GM12878 (cell line): ENCODE data around the gene HYDIN. TPM values are rescaled to one million over a fixed set of nuclear protein-coding genes. Genes with fewer than 3 reads are reported as not detected.

Source experiments
- ATAC-seq: fragments of 200-7000 bp; cut with Tn5 transposase; 3 replicates; pipeline ENCODE4 v1.9.1; 2020; ENCODE audit warnings: mild to moderate bottlenecking, moderate library complexity
- BruUV-seq: library from RNA; stranded (reverse); fragments of 400-500 nt; replicated peaks from 2 replicates; lab custom pipeline; 2021; lab: Mats Ljungman, UMichigan
- CTCF ChIA-PET: fragments of 300-600 bp; sonication (Branson Sonifier 250); formaldehyde crosslinking; extraction: SDS; loops from one replicate; lab custom pipeline; 2021; ENCODE audit warnings: inconsistent platforms; lab: Yijun Ruan, JAX
- POLR2A ChIA-PET: fragments of 350-600 bp; formaldehyde crosslinking; extraction: SDS; loops from one replicate; lab custom pipeline; 2021; ENCODE audit warnings: inconsistent platforms; lab: Charles Lee
- RAD21 ChIA-PET: fragments of 300-600 bp; sonication (Branson Sonifier 250); formaldehyde crosslinking; loops from one replicate; lab custom pipeline; 2023; ENCODE audit warnings: antibody characterized with exemption; ENCODE audit not compliant: unreplicated experiment; lab: Charles Lee
- SMC1A ChIA-PET: fragments of 300-600 bp; sonication (Branson Sonifier 250); formaldehyde crosslinking; loops from one replicate; lab custom pipeline; 2023; ENCODE audit not compliant: unreplicated experiment, uncharacterized antibody; lab: Charles Lee
- DNase-seq: peaks from one replicate; pipeline ENCODE4 v3.0.0-alpha.2; 2011; ENCODE audit warnings: low read depth, low spot score
- FAIRE-seq: peaks from 3 replicates; lab custom pipeline; 2011; peaks lifted over from hg19 to GRCh38; lab: Jason Lieb, UNC
- H2AFZ ChIP-seq: 2 replicates; pipeline ENCODE4 v1.6.0; 2011; ENCODE audit warnings: low read depth, low read length, control low read depth; ENCODE audit not compliant: control insufficient read depth
- H3K27ac ChIP-seq: 2 replicates; pipeline ENCODE4 v1.5.1; 2011; ENCODE audit warnings: control low read depth; ENCODE audit not compliant: control insufficient read depth, insufficient read depth
- H3K27me3 ChIP-seq, 2 experiments: replicated peaks in 1 of 2; 2 replicates each; pipeline versions ENCODE4 v1.6.0 to v1.6.1; 2011; ENCODE audit warnings: low read length in 1 of 2; ENCODE audit not compliant: control insufficient read depth in 2 of 2, insufficient read depth in 2 of 2
- H3K36me3 ChIP-seq, 2 experiments: 2 replicates each; pipeline ENCODE4 v1.5.1; 2011; ENCODE audit warnings: low read length in 1 of 2; ENCODE audit not compliant: control insufficient read depth in 2 of 2, insufficient read depth in 2 of 2
- H3K4me1 ChIP-seq: 2 replicates; pipeline ENCODE4 v1.6.1; 2011; ENCODE audit warnings: mild to moderate bottlenecking, low read length, moderate library complexity, mixed read lengths; ENCODE audit not compliant: control insufficient read depth, insufficient read depth
- H3K4me2 ChIP-seq: 2 replicates; pipeline ENCODE4 v1.6.0; 2011; ENCODE audit warnings: control low read depth; ENCODE audit not compliant: control insufficient read depth, insufficient read depth
- H3K4me3 ChIP-seq: fragments of 200-600 bp; sonication (generic); 2 replicates; pipeline ENCODE4 v1.5.1; 2016
- H3K79me2 ChIP-seq: 2 replicates; pipeline ENCODE4 v1.6.0; 2011; ENCODE audit warnings: low read length; ENCODE audit not compliant: control insufficient read depth, insufficient read depth
- H3K9ac ChIP-seq: 2 replicates; pipeline ENCODE4 v1.8.0; 2011; ENCODE audit warnings: low read length, control low read depth, mixed read lengths; ENCODE audit not compliant: control insufficient read depth, insufficient read depth
- H3K9me3 ChIP-seq: replicated peaks from 3 replicates; pipeline ENCODE4 v1.5.1; 2011; ENCODE audit warnings: mild to moderate bottlenecking, low read length; ENCODE audit not compliant: control insufficient read depth, insufficient read depth
- H4K20me1 ChIP-seq: 2 replicates; pipeline ENCODE4 v1.6.0; 2011; ENCODE audit not compliant: control insufficient read depth, insufficient read depth
- EP300 ChIP-seq, 2 experiments: fragments of 150-350 bp in 1 of 2; IDR thresholded peaks; 2 replicates each; pipeline ENCODE4 v1.6.1; 2011 to 2012; ENCODE audit warnings: low read depth in 2 of 2, low read length in 2 of 2, borderline replicate concordance in 1 of 2, improper control_type of control experiment in 1 of 2, inconsistent platforms in 1 of 2; ENCODE audit not compliant: control insufficient read depth in 1 of 2
- KAT2A ChIP-seq: conservative IDR thresholded peaks from 2 replicates; pipeline ENCODE4 v1.6.1; 2011; ENCODE audit warnings: low read depth, low read length; ENCODE audit not compliant: control insufficient read depth
- MLLT1 ChIP-seq: fragments of 450-650 bp; IDR thresholded peaks from 2 replicates; pipeline ENCODE4 v1.6.1; 2016; ENCODE audit warnings: mild to moderate bottlenecking
- NKRF ChIP-seq: fragments of 450-650 bp; conservative IDR thresholded peaks from 2 replicates; pipeline ENCODE4 v1.6.1; 2017; ENCODE audit warnings: mild to moderate bottlenecking, moderate library complexity
- SPI1 ChIP-seq: IDR thresholded peaks from 2 replicates; pipeline ENCODE4 v1.6.1; 2011; ENCODE audit warnings: low read depth, mild to moderate bottlenecking, low read length, moderate library complexity, borderline replicate concordance; ENCODE audit not compliant: insufficient read depth
- SRF ChIP-seq, 2 experiments: IDR thresholded peaks; 2 replicates each; pipeline ENCODE4 v1.6.1; 2011; ENCODE audit warnings: low read depth in 2 of 2, low read length in 2 of 2, mild to moderate bottlenecking in 1 of 2, moderate library complexity in 1 of 2
- ZBTB11 ChIP-seq: fragments of 450-650 bp; formaldehyde crosslinking; IDR thresholded peaks from 2 replicates; pipeline ENCODE4 v1.5.0; 2022; ENCODE audit warnings: mild to moderate bottlenecking, missing genetic modification characterization
- ZBTB40 ChIP-seq: fragments of 450-650 bp; IDR thresholded peaks from 2 replicates; pipeline ENCODE4 v1.6.1; 2016; ENCODE audit warnings: mild to moderate bottlenecking, moderate library complexity, borderline replicate concordance
- ZNF622 ChIP-seq: fragments of 450-650 bp; IDR thresholded peaks from 2 replicates; pipeline ENCODE4 v1.6.1; 2017; ENCODE audit warnings: mild to moderate bottlenecking, inconsistent platforms
- WGBS: methylation state at CpG from one replicate; pipeline ENCODE4 v1.1.6; 2016; ENCODE audit warnings: low lambda C conversion rate; ENCODE audit not compliant: insufficient replicate concordance, insufficient coverage; ENCODE audit errors: missing lambda C conversion rate; 5-methylcytosine and 5-hydroxymethylcytosine counted together
- in situ Hi-C: fragments of 300-500 bp; cut with MboI; formaldehyde crosslinking; loops from 9 replicates; pipeline ENCODE4 v1.14.3; 2018; ENCODE audit warnings: mixed read lengths
- intact Hi-C: fragments of 100-400 bp; cut with micrococcal nuclease; formaldehyde crosslinking; loops from one replicate; pipeline ENCODE4 v1.14.2; 2022; ENCODE audit not compliant: unreplicated experiment
- polyA plus RNA-seq, 11 experiments: library from polyadenylated mRNA; depleted of rRNA in 4 of 11; unstranded in 6 of 11; stranded (reverse) in 5 of 11; fragments of >200 nt; fragmentation: Nextera tagmentation in 4 of 11; fragmentation: Illumina TruSeq in 1 of 11; extraction: Ambion mirVana in 4 of 11; extraction: Trizol in 1 of 11; gene quantifications; 1 replicate in 1 of 11; 2 replicates in 10 of 11; pipeline versions ENCODE4 v1.2.1 to v1.2.3, GENCODE V29; 2011 to 2016; ENCODE audit warnings: inconsistent platforms in 2 of 11, missing spikeins in 2 of 11, low read depth in 1 of 11
- total RNA-seq, 4 experiments: library from RNA; depleted of rRNA in 3 of 4; stranded (reverse); fragments of >200 nt in 3 of 4; fragmentation: Illumina TruSeq in 1 of 4; extraction: Trizol in 1 of 4; gene quantifications; 2 replicates each; pipeline versions ENCODE4 v1.2.1 to v1.2.3, GENCODE V29; 2013 to 2021

Gene HYDIN
- total and polyA plus RNA-seq, 10 of the 15 experiments (the other 5 are each of a cell fraction or from before 2014, with no cell fraction given): 0.01 to 0.30 (median 0.10) TPM; not detected in 7

- Histone ChIP-seq H3K27ac (no peak overlapping the region), H4K20me1 (no peaks in the 10 kb centered on the region), H3K27me3 (no peaks in the 10 kb centered on the region), H3K79me2 (no peaks in the 10 kb centered on the region), H3K4me1 (no peaks in the 10 kb centered on the region), H2AFZ (no peak overlapping the region), H3K9ac (no peak overlapping the region), H3K4me2 (no peak overlapping the region), H3K9me3 (no peaks in the 10 kb centered on the region), H3K4me3 (no peak overlapping the region), H3K36me3 (no peaks in the 10 kb centered on the region)
- no TSS peak for BruUV-seq
- ATAC-seq (no peak), FAIRE-seq (no peak), DNase-seq (no peak)
- ChIA-PET CTCF (no interaction called here), SMC1A (interaction anchor here (0.7 kb wide), 1 partner anchor 123 kb away, joined by 3 read pairs; no protein-coding TSS in a partner anchor), POLR2A (no interaction called here), RAD21 (no interaction called here)
- 74% methylated on average over 9 of the region's 9 CpGs for WGBS
- intact Hi-C loops (no loop called here), in situ Hi-C loops (no loop called here)
- TF ChIP-seq ZBTB40 (no peak), KAT2A (no peak), MLLT1 (no peak), ZNF622 (no peak), SRF (IDR thresholded peaks at IDR 0.05; ENCODE audit: low read depth in 2 of 2, low read length in 2 of 2) (no peak), EP300 (IDR thresholded peaks at IDR 0.05; ENCODE audit: borderline replicate concordance in 1 of 2, control insufficient read depth in 1 of 2, low read depth in 2 of 2, low read length in 2 of 2) (no peak), SPI1 (no peak), ZBTB11 (no peak), NKRF (no peak)
Measured at GRCh38 chr16:71188956-71189712, 41.4 kb downstream of the HYDIN start.
